ENCODE results near the gene TSACC.

TSACC gene

DNA sequence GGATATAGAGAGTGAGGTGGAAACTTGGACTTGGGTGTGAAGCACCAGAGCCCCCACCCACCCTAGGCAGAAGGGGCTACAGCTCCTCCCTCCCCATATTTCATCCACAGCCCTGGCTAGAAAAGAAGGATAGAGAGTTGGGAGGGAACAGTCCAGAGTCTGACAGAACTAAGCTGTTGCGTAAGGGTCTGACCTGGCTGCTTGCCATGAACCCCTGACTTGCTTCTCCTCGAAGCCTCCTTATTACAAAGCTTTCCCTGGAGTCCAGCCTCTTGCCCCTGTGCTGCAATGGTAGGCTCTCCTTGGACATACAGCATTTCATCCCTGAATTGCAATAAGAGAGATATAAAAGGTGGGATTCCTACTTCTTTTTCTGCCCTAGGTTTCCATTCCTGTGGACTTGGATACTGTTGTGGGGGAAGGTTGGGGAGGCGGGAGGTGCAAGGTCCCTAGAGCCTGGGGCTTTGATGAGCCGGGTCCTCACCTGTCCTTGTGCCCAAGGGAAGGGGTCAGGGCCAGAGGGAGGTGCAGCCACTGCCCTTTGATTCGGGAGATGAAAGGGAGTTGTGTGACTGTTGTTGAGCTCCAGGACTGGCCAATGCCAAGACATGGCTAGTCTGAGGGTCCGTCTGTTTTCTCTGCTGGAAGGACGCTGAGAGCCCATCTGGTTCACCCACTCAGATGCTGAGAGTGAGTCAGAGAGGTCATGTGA, 33.4 kb downstream of the TSACC start:
- no peak for DNase-seq (ENCODE audit: extremely low spot score)
- ChIA-PET CTCF (interaction anchor here (0.9 to 17.1 kb wide), 9 partner anchors 9 to 281 kb away, joined by 3 to 480 read pairs (median 6); no protein-coding TSS in a partner anchor), POLR2A (no interaction called here)
- TF ChIP-seq, protein P1, sequence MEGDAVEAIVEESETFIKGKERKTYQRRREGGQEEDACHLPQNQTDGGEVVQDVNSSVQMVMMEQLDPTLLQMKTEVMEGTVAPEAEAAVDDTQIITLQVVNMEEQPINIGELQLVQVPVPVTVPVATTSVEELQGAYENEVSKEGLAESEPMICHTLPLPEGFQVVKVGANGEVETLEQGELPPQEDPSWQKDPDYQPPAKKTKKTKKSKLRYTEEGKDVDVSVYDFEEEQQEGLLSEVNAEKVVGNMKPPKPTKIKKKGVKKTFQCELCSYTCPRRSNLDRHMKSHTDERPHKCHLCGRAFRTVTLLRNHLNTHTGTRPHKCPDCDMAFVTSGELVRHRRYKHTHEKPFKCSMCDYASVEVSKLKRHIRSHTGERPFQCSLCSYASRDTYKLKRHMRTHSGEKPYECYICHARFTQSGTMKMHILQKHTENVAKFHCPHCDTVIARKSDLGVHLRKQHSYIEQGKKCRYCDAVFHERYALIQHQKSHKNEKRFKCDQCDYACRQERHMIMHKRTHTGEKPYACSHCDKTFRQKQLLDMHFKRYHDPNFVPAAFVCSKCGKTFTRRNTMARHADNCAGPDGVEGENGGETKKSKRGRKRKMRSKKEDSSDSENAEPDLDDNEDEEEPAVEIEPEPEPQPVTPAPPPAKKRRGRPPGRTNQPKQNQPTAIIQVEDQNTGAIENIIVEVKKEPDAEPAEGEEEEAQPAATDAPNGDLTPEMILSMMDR (IDR thresholded peaks at IDR 0.05; ENCODE audit: control extremely low read depth, extremely low read depth, low read depth, missing control alignments), result no peak

DNA sequence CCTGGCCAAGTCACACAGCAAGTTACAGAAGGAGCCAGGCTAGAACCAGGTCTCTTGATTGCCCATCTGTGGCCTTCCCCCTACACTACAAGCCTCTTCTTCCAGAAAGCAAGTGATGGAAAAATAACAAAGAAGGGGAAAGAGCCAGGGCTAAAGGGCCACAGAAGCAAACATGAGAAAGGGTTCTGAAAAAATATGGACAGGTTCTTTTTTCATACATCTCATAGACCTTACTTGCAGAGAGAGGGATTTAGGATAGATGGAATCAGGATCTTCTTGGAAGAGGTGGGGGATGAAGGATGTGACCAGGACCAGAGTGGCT, 33.9 kb downstream of the TSACC start:
- CTCF ChIA-PET, result interaction anchor here (1.3 to 17.1 kb wide), 7 partner anchors 10 to 281 kb away, joined by 3 to 480 read pairs (median 7); no protein-coding TSS in a partner anchor

DNA sequence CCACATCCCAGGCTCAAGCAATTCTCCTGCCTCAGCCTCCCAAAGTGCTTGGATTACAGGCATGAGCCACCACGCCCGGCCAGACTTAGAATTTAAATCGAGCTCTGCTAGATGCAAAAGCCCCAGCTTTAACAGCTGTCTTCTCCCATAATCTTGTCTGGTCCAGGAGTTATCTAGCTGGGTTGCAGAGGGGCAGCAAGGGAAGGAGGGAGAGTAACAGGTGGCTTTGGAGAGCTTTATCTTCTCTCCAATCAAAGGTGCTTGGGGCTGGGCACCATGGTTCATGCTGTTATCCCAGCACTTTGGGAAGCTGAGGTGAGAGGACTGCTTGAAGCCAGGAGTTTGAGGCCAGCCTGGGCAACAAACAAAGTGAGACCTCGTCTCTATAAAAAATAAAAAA, 34.5 kb downstream of the TSACC start:
- ChIA-PET POLR2A (no interaction called here), CTCF (interaction anchor here (1.3 to 17.1 kb wide), 6 partner anchors 9 to 282 kb away, joined by 3 to 480 read pairs (median 12); no protein-coding TSS in a partner anchor)
- no peak for DNase-seq (ENCODE audit: extremely low spot score)
- TF ChIP-seq, protein P1 (IDR thresholded peaks at IDR 0.05; ENCODE audit: control extremely low read depth, extremely low read depth, low read depth, missing control alignments), result no peak

More for the DNA sequence above, 33.9 kb downstream of the TSACC start:
- POLR2A ChIA-PET, result no interaction called here
- no peak for DNase-seq (ENCODE audit: extremely low spot score)
- TF ChIP-seq, protein P1 (IDR thresholded peaks at IDR 0.05; ENCODE audit: control extremely low read depth, extremely low read depth, low read depth, missing control alignments), result no peak

DNA sequence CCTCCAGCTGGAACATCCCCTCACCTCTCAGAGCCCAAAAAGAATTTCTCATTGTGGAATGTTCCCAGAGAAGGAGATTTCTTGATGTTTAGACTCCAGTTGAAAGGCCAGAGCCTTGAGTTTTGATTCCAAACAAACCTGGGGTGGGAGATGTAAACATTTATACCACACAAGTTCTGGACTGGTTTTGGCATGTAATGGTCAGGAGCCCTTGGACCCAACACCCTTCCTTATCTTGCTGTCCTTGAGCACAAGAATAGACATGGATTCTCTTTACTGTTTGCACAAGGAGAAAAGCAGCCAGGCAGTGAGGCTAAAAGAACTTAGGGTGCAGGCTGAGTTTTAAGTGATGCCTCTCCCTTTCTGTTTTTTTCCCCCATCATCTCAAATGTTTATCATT, 35.2 kb downstream of the TSACC start:
- ChIA-PET POLR2A (no interaction called here), CTCF (interaction anchor here (1.6 to 17.1 kb wide), 3 partner anchors 9 to 77 kb away, joined by 7 to 480 read pairs (median 89); no protein-coding TSS in a partner anchor)
- TF ChIP-seq, protein P1 (IDR thresholded peaks at IDR 0.05; ENCODE audit: control extremely low read depth, extremely low read depth, low read depth, missing control alignments), result no peak
- no peak for DNase-seq (ENCODE audit: extremely low spot score)

DNA sequence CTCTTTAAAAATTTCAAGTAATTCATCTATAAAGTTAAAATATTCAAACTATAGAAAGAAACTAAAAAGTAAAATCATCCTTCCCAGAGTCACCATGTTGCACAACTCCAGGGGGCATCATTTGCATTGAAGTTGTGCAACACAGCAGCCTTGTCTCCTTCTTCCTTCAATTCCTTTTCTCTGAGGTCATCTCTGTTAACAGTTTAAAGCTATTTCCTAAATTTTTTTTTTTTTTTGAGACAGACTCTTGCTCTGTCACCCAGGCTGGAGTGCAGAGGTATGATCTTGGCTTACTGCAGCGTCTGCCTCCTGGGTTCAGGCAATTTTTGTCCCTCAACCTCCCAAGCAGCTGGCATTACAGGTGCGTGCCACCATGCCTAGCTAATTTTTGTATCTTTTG, 37.8 kb downstream of the TSACC start:
- no peak for DNase-seq (ENCODE audit: extremely low spot score)
- POLR2A ChIA-PET, result no interaction called here
- CTCF ChIA-PET, result interaction anchor here (9.8 to 17.1 kb wide), 2 partner anchors 10 to 74 kb away, joined by 89 to 480 read pairs; no protein-coding TSS in a partner anchor
- TF ChIP-seq, protein P1 (IDR thresholded peaks at IDR 0.05; ENCODE audit: control extremely low read depth, extremely low read depth, low read depth, missing control alignments), result no peak

DNA sequence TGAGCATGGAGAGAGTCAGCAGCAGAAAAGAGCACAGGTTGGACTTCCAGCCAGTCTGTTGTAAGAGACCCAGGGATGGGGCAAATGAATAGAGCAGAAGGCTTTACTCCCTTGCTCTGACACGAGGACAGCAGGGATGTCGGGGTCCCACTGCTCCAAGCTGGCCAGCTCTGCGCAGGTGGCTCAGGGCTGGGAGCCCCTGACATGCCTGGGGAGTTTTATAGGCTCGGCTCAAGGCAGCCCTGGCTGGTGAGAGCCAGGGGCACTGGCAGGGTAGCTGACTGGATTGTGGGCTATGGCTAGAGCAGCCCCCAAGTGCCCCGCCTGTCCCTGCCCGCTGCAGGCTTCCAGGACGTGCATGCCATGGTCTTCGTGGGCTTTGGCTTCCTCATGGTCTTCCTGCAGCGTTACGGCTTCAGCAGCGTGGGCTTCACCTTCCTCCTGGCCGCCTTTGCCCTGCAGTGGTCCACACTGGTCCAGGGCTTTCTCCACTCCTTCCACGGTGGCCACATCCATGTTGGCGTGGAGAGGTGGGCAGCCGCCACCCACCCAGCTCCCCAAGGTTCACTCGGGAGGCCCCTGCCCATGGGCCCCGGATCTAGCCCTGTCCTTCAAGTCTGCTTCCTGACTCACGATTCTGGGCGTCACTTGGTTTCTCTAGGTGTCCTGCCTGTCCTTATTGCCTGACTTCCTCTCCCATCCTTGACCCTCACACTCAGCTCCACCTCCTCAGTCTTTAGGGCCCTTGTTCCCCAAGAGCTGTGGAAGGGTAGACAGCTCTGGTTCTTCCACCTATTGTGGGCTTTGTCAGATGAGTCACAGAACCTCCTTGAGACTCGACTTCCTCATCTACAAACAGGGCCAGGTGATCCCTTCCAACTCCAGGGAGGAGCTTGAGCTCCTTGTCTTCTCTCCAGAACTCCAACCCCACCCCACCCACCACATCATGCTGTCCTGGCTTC, 38.9 kb downstream of the TSACC start:
- no peak for DNase-seq (ENCODE audit: extremely low spot score)
- TF ChIP-seq, protein P1 (IDR thresholded peaks at IDR 0.05; ENCODE audit: control extremely low read depth, extremely low read depth, low read depth, missing control alignments), result no peak
- POLR2A ChIA-PET, result no interaction called here
- CTCF ChIA-PET, result interaction anchor here (1.5 to 17.1 kb wide), 3 partner anchors 9 to 186 kb away, joined by 3 to 480 read pairs (median 89); no protein-coding TSS in a partner anchor

Measured in GM10248 (cell line).